NCI-H510A (cell line): ENCODE data around the gene JSRP1.

ENCODE experiments used
- DNase-seq: peaks from one replicate; lab custom pipeline; 2025; lab: John Stamatoyannopoulos, UW

The JSRP1 gene

GRCh38 chr19:2246801-2247361 is 9.3 kb downstream of the JSRP1 start:
- DNase-seq = no peak

GRCh38 chr19:2246014-2246620 is 10.1 kb downstream of the JSRP1 start:
- no peak for DNase-seq

- no peak for DNase-seq
Observed at GRCh38 chr19:2245273-2245672, 10.9 kb downstream of the JSRP1 start.

GRCh38 chr19:2244486-2244885 is 11.7 kb downstream of the JSRP1 start:
- no peak for DNase-seq

- no peak for DNase-seq
Observed at GRCh38 chr19:2244125-2244411, 12.1 kb downstream of the JSRP1 start.

- no peak for DNase-seq
Observed at GRCh38 chr19:2243274-2244124, 12.7 kb downstream of the JSRP1 start.

- no peak for DNase-seq
Observed at GRCh38 chr19:2242816-2243215, 13.4 kb downstream of the JSRP1 start.

- no peak for DNase-seq
Observed at GRCh38 chr19:2242092-2242537, 14.1 kb downstream of the JSRP1 start.

GRCh38 chr19:2240881-2241760 is 15.1 kb downstream of the JSRP1 start:
- DNase-seq = no peak

GRCh38 chr19:2239771-2240770 is 16.1 kb downstream of the JSRP1 start:
- no peak for DNase-seq

GRCh38 chr19:2239173-2239572 is 17.0 kb downstream of the JSRP1 start:
- DNase-seq = no peak

- DNase-seq = no peak
Observed at GRCh38 chr19:2237869-2238153, 18.4 kb downstream of the JSRP1 start.

GRCh38 chr19:2237051-2237868 is 19.0 kb downstream of the JSRP1 start:
- DNase-seq = no peak

GRCh38 chr19:2236314-2237050 is 19.7 kb downstream of the JSRP1 start, which contains the start of the genes PLEKHJ1 and SF3A2:
Gene PLEKHJ1, minus strand, starts transcription at chr19:2236329. Its CDS starts 81 bp downstream, at chr19:2236248.
Gene SF3A2, plus strand, starts transcription at chr19:2236824. Its CDS starts 6,595 bp downstream, at chr19:2243419.
- DNase-seq = peak; percentile 84

- no peak for DNase-seq
Observed at GRCh38 chr19:2236064-2236313, 20.2 kb downstream of the JSRP1 start.

GRCh38 chr19:2235381-2236063 is 20.7 kb downstream of the JSRP1 start:
- no peak for DNase-seq

GRCh38 chr19:2234996-2235380 is 21.2 kb downstream of the JSRP1 start:
- DNase-seq = no peak

GRCh38 chr19:2233601-2234280 is 22.5 kb downstream of the JSRP1 start:
- no peak for DNase-seq
